Aorta (tissue), 5 donors: ENCODE measurements around the gene LORICRIN. TPM values are rescaled to one million over a fixed set of nuclear protein-coding genes. Genes with fewer than 3 reads are reported as not detected.

Source experiments
- ATAC-seq: fragments of 200-7000 bp; cut with Tn5 transposase; one replicate; pipeline ENCODE4 v1.9.1; 2022; ENCODE audit warnings: moderate library complexity; ENCODE audit not compliant: low FRiP score
- DNase-seq, 2 donors: peaks; one replicate each; pipeline ENCODE4 v3.0.0-alpha.2; 2020
- H3K27ac ChIP-seq, 2 donors: one replicate each; pipeline ENCODE4 v1.5.1; 2013; ENCODE audit warnings: low read length in 2 of 2, mild to moderate bottlenecking in 2 of 2, moderate library complexity in 2 of 2, control low read depth in 1 of 2, inconsistent platforms in 1 of 2, low read depth in 1 of 2
- H3K27me3 ChIP-seq, 2 donors: one replicate each; pipeline ENCODE4 v1.6.1; 2013; ENCODE audit warnings: control low read depth in 1 of 2, low read length in 1 of 2, mild to moderate bottlenecking in 1 of 2, moderate library complexity in 1 of 2; ENCODE audit not compliant: insufficient read depth in 2 of 2, control insufficient read depth in 1 of 2
- H3K36me3 ChIP-seq, 2 donors: one replicate each; pipeline ENCODE4 v1.6.1; 2013; ENCODE audit warnings: control low read depth in 1 of 2, low read length in 1 of 2, mild to moderate bottlenecking in 1 of 2; ENCODE audit not compliant: insufficient read depth in 2 of 2, control insufficient read depth in 1 of 2
- H3K4me1 ChIP-seq, 2 donors: one replicate each; pipeline ENCODE4 v1.6.1; 2013; ENCODE audit warnings: low read length in 2 of 2, control low read depth in 1 of 2, mild to moderate bottlenecking in 1 of 2, moderate library complexity in 1 of 2; ENCODE audit not compliant: insufficient read depth in 2 of 2, control insufficient read depth in 1 of 2
- H3K4me3 ChIP-seq, 2 donors: one replicate each; pipeline ENCODE4 v1.5.1; 2013; ENCODE audit warnings: low read length in 2 of 2, control low read depth in 1 of 2, mild to moderate bottlenecking in 1 of 2
- H3K9me3 ChIP-seq: one replicate; pipeline ENCODE4 v1.6.1; 2013; ENCODE audit warnings: mild to moderate bottlenecking, low read length; ENCODE audit not compliant: control insufficient read depth
- WGBS, 2 donors: extraction: QIAGEN DNeasy Blood & Tissue Kit; methylation state at CpG; one replicate each; pipeline ENCODE4 v1.1.7; 2013; 5-methylcytosine and 5-hydroxymethylcytosine counted together
- intact Hi-C, 2 donors: fragments of 100-400 bp; cut with DNase I; formaldehyde crosslinking; loops; one replicate each; pipeline versions ENCODE4 v1.14.2 to v1.15.0; 2022
- polyA plus RNA-seq, 2 donors: library from polyadenylated mRNA; stranded (reverse); fragments of 200-250 nt; gene quantifications; one replicate each; pipeline ENCODE4 v1.2.3, GENCODE V29; 2013
- total RNA-seq, 2 donors: library from RNA; stranded (reverse); fragmentation: NEBNext Ultra II Directional; extraction: Animal tissue kit (Norgen Biotek cat#: 25700); gene quantifications; one replicate each; pipeline ENCODE4 v1.2.1, GENCODE V29; 2021
- donor health status: healthy with polysubstance abuse.
- donor health status: Bipolar disorder and iron deficiency.
- donor health status: DM: no; HTN: no; CAD: no.
- donor health status: DM: no; HTN: no; CAD: no.
- donor health status: DM: yes; HTN: yes; CAD: no.

The LORICRIN gene
- total and polyA plus RNA-seq, 4 donors, result not detected

DNA sequence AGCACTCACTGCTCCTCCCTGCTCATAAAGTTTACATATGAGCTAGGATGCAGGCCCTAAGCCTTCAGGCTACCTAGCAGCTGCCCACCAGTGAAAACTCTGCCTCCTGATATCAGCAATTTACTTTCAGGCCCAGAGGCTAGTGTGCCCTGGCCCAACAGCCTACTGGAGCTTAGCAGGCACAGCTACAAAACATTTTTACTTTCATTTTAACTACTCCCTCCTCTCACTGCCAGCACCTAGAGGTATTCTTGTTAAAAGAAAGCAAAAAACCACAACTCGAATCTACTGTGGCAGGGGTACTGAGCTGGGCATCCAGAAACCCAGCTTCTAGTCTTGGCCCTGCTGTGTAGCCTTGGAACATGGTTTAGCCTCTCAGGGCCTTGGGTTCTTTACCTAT, 5.8 kb upstream of the LORICRIN start:
- ATAC-seq, result no peak
- 42 to 46% methylated on average over 1 of the region's 1 CpG for WGBS, 2 donors
- Histone ChIP-seq H3K4me3 (no peak overlapping the region), H3K27ac (no peak overlapping the region), H3K9me3 (no peaks in the 10 kb centered on the region), H3K36me3 (no peaks in the 10 kb centered on the region), H3K4me1 (no peaks in the 10 kb centered on the region), H3K27me3 (peaks cover 0 to 1% of the 10 kb centered on the region in 2 donors)
- intact Hi-C loops, result no loop called here
- no peak for DNase-seq

GRCh38 chr1:153260585-153261280, 1.2 kb downstream of the LORICRIN start:
- Histone ChIP-seq H3K9me3 (no peaks in the 10 kb centered on the region), H3K4me1 (no peaks in the 10 kb centered on the region), H3K27me3 (no peaks in the 10 kb centered on the region), H3K4me3 (peak overlapping the region; percentile 54 to 56), H3K36me3 (no peaks in the 10 kb centered on the region), H3K27ac (no peak overlapping the region)
- peak; percentile 45 to 79 for DNase-seq
- no peak for ATAC-seq
- intact Hi-C loops, result no loop called here
- 7 to 10% methylated on average over 34 to 45 of the region's 45 CpGs for WGBS, 2 donors

DNA sequence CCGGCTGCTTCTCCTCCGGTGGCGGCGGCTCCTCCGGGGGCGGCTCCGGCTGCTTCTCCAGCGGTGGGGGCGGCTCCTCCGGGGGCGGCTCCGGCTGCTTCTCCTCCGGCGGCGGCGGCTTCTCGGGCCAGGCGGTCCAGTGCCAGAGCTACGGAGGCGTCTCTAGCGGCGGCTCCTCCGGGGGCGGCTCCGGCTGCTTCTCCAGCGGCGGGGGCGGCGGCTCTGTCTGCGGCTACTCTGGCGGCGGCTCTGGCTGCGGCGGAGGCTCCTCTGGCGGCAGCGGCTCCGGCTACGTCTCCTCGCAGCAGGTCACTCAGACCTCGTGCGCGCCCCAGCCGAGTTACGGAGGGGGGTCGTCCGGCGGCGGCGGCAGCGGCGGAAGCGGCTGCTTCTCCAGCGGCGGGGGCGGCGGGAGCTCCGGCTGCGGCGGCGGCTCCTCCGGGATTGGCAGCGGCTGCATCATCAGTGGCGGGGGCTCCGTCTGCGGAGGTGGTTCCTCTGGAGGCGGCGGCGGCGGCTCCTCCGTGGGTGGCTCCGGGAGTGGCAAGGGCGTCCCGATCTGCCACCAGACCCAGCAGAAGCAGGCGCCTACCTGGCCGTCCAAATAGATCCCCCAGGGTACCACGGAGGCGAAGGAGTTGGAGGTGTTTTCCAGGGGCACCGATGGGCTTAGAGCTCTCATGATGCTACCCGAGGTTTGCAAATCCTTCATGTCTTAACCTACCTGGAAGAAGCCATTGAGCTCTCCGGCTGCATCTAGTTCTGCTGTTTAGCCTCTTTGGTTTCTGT, 2.0 kb downstream of the LORICRIN start:
- H3K4me1 ChIP-seq, result no peaks in the 10 kb centered on the region
- H3K9me3 ChIP-seq, result no peaks in the 10 kb centered on the region
- no peaks in the 10 kb centered on the region for H3K36me3 ChIP-seq
- peak overlapping the region; percentile 54 to 56 for H3K4me3 ChIP-seq
- no peak overlapping the region for H3K27ac ChIP-seq
- DNase-seq, result peak; percentile 64 to 85
- WGBS, 2 donors, result 1 to 2% methylated on average over 59 to 80 of the region's 80 CpGs
- H3K27me3 ChIP-seq, result no peaks in the 10 kb centered on the region
- ATAC-seq, result peak; percentile 64
- intact Hi-C loops, result no loop called here

GRCh38 chr1:153262070-153262366, 2.5 kb downstream of the LORICRIN start:
- Histone ChIP-seq H3K27ac (no peak overlapping the region), H3K9me3 (no peaks in the 10 kb centered on the region), H3K27me3 (no peaks in the 10 kb centered on the region), H3K36me3 (no peaks in the 10 kb centered on the region), H3K4me1 (no peaks in the 10 kb centered on the region), H3K4me3 (peak overlapping the region in 1 of 2 donors; percentile 54)
- no peak for DNase-seq
- no peak for ATAC-seq
- WGBS, 2 donors, result 38 to 41% methylated on average over 6 of the region's 6 CpGs
- intact Hi-C loops, result no loop called here

DNA sequence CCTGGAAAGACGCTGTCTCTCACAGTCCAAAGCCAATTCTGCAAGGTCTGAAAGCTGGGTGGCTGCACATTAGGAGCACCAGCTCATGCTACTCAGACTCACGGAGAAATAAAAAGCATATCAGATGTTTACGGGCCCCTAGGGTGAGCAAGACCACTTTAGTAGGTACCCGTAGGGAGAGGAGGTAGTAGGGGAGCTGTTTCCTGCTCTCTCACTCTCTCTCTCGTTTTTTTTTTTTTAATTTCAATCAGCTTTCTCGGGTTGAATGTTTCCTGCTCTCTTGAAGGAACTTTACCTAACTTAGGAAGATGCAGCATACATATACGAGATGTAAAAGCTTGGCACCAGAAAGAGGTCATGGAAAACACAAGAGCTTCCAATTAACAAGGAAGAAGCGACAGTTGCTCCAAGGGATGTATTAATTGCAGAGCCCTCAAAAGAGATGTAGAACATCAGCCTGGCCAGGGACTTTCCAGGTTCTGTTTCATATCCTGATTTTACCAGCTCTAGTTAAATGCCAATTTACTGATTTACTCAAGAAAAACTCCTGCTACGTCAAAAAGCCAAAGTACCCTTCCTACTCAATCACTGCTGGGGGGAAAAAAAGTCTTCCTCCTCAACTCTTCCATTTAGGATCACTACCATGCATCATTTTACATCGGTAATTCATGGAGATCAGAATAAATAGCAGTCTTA, 3.1 kb downstream of the LORICRIN start:
- Histone ChIP-seq H3K27ac (no peak overlapping the region), H3K4me3 (peak overlapping the region in 1 of 2 donors; percentile 54), H3K9me3 (no peaks in the 10 kb centered on the region), H3K4me1 (no peaks in the 10 kb centered on the region), H3K27me3 (no peaks in the 10 kb centered on the region), H3K36me3 (no peaks in the 10 kb centered on the region)
- no peak for DNase-seq
- WGBS, 2 donors, result 31 to 40% methylated on average over 10 of the region's 10 CpGs
- ATAC-seq, result no peak
- intact Hi-C loops, result no loop called here

GRCh38 chr1:153265457-153265856, 6.0 kb downstream of the LORICRIN start:
- no peak for DNase-seq
- H3K9me3 ChIP-seq, result no peaks in the 10 kb centered on the region
- WGBS, 2 donors, result 78 to 86% methylated on average over 1 of the region's 1 CpG
- H3K4me3 ChIP-seq, result no peak overlapping the region
- no peaks in the 10 kb centered on the region for H3K36me3 ChIP-seq
- ATAC-seq, result no peak
- no peak overlapping the region for H3K27ac ChIP-seq
- intact Hi-C loops, result no loop called here
- H3K4me1 ChIP-seq, result no peaks in the 10 kb centered on the region
- no peaks in the 10 kb centered on the region for H3K27me3 ChIP-seq

- 62 to 93% methylated on average over 1 of the region's 1 CpG for WGBS, 2 donors
- Histone ChIP-seq H3K4me1 (no peaks in the 10 kb centered on the region), H3K9me3 (no peaks in the 10 kb centered on the region), H3K27ac (no peak overlapping the region), H3K4me3 (no peak overlapping the region), H3K27me3 (no peaks in the 10 kb centered on the region), H3K36me3 (no peaks in the 10 kb centered on the region)
- DNase-seq (no peak), ATAC-seq (no peak)
- intact Hi-C loops, result no loop called here
These were observed 12.2 kb downstream of the LORICRIN start for GRCh38 chr1:153271711-153272110.

DNA sequence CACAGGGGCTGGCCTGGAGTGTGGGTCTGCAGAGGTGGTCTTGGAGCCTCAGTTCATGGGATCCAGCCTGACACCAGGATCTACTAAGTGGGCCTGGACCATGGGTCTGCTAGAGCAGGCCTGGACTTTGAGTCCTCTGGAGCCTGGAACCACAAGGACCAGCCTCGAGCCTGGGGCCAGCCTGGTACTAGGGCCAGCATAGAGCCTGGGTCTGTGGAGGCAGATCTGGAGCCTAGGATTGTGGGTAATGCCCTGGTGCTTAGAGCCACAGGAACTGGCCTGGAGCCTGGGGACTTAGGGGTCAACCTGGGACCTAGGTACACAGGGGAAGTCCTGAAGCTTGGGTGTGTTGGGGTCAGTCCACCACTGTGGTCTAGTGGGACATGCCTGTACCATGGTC, 12.7 kb downstream of the LORICRIN start:
- intact Hi-C loops, result no loop called here
- H3K36me3 ChIP-seq, result no peaks in the 10 kb centered on the region
- no peaks in the 10 kb centered on the region for H3K27me3 ChIP-seq
- H3K4me1 ChIP-seq, result no peaks in the 10 kb centered on the region
- no peak overlapping the region for H3K27ac ChIP-seq
- DNase-seq (no peak), ATAC-seq (no peak)
- no peak overlapping the region for H3K4me3 ChIP-seq
- 87 to 100% methylated on average over 1 of the region's 1 CpG for WGBS, 2 donors
- no peaks in the 10 kb centered on the region for H3K9me3 ChIP-seq
